B cell (primary cell): ENCODE measurements around the gene SRR. TPM values are rescaled to one million over a fixed set of nuclear protein-coding genes. Genes with fewer than 3 reads are reported as not detected.
"Not testable (repeated sequence)": the region's sequence is repeated elsewhere in the genome, so short reads cannot be mapped to it uniquely, and the experiment has no call there.

Experiments used
- ATAC-seq: fragments of 200-7000 bp; cut with Tn5 transposase; one replicate; pipeline ENCODE4 v1.10.0; 2021; ENCODE audit warnings: low read depth, mild to moderate bottlenecking, moderate number of reproducible peaks, moderate library complexity
- CTCF ChIA-PET: fragments of 350-600 bp; sonication (Branson Sonifier 250); formaldehyde crosslinking; loops from one replicate; lab custom pipeline; 2021; ENCODE audit warnings: antibody characterized with exemption, inconsistent platforms; lab: Charles Lee
- POLR2A ChIA-PET: fragments of 350-600 bp; sonication (Branson Sonifier 250); formaldehyde crosslinking; loops from one replicate; lab custom pipeline; 2021; ENCODE audit warnings: antibody characterized with exemption; lab: Charles Lee
- DNase-seq: peaks from one replicate; pipeline ENCODE4 v3.0.0; 2013
- H2AFZ ChIP-seq: 2 replicates; pipeline ENCODE4 v1.6.1; 2012; ENCODE audit warnings: mild to moderate bottlenecking, low read depth, low read length; ENCODE audit not compliant: insufficient read depth, poor library complexity, severe bottlenecking
- H3K27ac ChIP-seq, 2 donors: 1 replicate in 1 of 2; 2 replicates in 1 of 2; pipeline ENCODE4 v1.5.1; 2012 to 2013; ENCODE audit warnings: low read length in 2 of 2, mild to moderate bottlenecking in 2 of 2, moderate library complexity in 1 of 2
- H3K27me3 ChIP-seq, 4 experiments: fragments of 200-600 bp in 1 of 4; sonication (generic) in 1 of 4; replicated peaks in 1 of 4; 1 replicate in 2 of 4; 2 replicates in 2 of 4; pipeline versions ENCODE4 v1.6.1 to v1.7.0; 2013 to 2016; ENCODE audit warnings: low read length in 3 of 4, mild to moderate bottlenecking in 2 of 4, mixed read lengths in 1 of 4, moderate library complexity in 1 of 4; ENCODE audit not compliant: insufficient read depth in 4 of 4, control insufficient read depth in 3 of 4; ENCODE audit errors: control extremely low read depth in 1 of 4
- H3K36me3 ChIP-seq, 2 experiments: replicated peaks in 1 of 2; 1 replicate in 1 of 2; 2 replicates in 1 of 2; pipeline versions ENCODE4 v1.6.1 to v1.7.1; 2013; ENCODE audit warnings: low read length in 1 of 2; ENCODE audit not compliant: insufficient read depth in 2 of 2, control insufficient read depth in 1 of 2; ENCODE audit errors: control extremely low read depth in 1 of 2, extremely low read depth in 1 of 2
- H3K4me1 ChIP-seq, 2 donors: fragments of 200-600 bp in 1 of 2; sonication (generic) in 1 of 2; 1 replicate in 1 of 2; 2 replicates in 1 of 2; pipeline versions ENCODE4 v1.5.1 to v1.6.1; 2013 to 2017; ENCODE audit warnings: low read length in 2 of 2; ENCODE audit not compliant: control insufficient read depth in 2 of 2, insufficient read depth in 2 of 2
- H3K4me2 ChIP-seq: replicated peaks from 2 replicates; pipeline ENCODE3; 2012; ENCODE audit warnings: mild to moderate bottlenecking, low read depth, low read length; ENCODE audit not compliant: poor library complexity, severe bottlenecking
- H3K4me3 ChIP-seq, 5 experiments: fragments of 200-600 bp in 1 of 5; sonication (generic) in 1 of 5; 1 replicate in 3 of 5; 2 replicates in 2 of 5; pipeline versions ENCODE4 v1.5.1 to v1.7.0; 2011 to 2016; ENCODE audit warnings: low read length in 4 of 5, mild to moderate bottlenecking in 4 of 5, low read depth in 2 of 5, control low read depth in 1 of 5, moderate library complexity in 1 of 5; ENCODE audit not compliant: insufficient read depth in 1 of 5; ENCODE audit errors: control extremely low read depth in 1 of 5, extremely low read depth in 1 of 5
- H3K79me2 ChIP-seq: fragments of 200-600 bp; sonication (generic); one replicate; pipeline ENCODE4 v1.6.0; 2016; ENCODE audit warnings: low read length; ENCODE audit not compliant: control insufficient read depth, insufficient read depth
- H3K9ac ChIP-seq: fragments of 200-600 bp; sonication (generic); 2 replicates; pipeline ENCODE4 v1.6.1; 2017; ENCODE audit warnings: mild to moderate bottlenecking, low read length, moderate library complexity
- H3K9me3 ChIP-seq, 3 donors: one replicate each; pipeline versions ENCODE4 v1.6.1 to v1.7.1; 2013; ENCODE audit warnings: low read length in 2 of 3; ENCODE audit not compliant: control insufficient read depth in 2 of 3, insufficient read depth in 1 of 3; ENCODE audit errors: control extremely low read depth in 1 of 3
- H4K20me1 ChIP-seq: 2 replicates; pipeline ENCODE4 v1.6.0; 2012; ENCODE audit warnings: mild to moderate bottlenecking, low read length; ENCODE audit not compliant: insufficient read depth, control insufficient read depth, poor library complexity, severe bottlenecking
- H3K27ac Mint-ChIP-seq: one replicate; pipeline ENCODE4 v1.8.0; 2021; ENCODE audit warnings: mixed read lengths
- H3K27me3 Mint-ChIP-seq: one replicate; pipeline ENCODE4 v1.8.0; 2021; ENCODE audit warnings: mixed read lengths
- H3K4me1 Mint-ChIP-seq: one replicate; pipeline ENCODE4 v1.8.0; 2021; ENCODE audit warnings: mixed read lengths
- H3K4me3 Mint-ChIP-seq: one replicate; pipeline ENCODE4 v1.8.0; 2021; ENCODE audit warnings: mixed read lengths
- H3K9me3 Mint-ChIP-seq: one replicate; pipeline ENCODE4 v1.8.0; 2022; ENCODE audit warnings: mixed read lengths; ENCODE audit not compliant: insufficient read depth
- CTCF ChIP-seq: fragments of 200-600 bp; IDR thresholded peaks from one replicate; pipeline ENCODE4 v1.8.0; 2022; ENCODE audit warnings: antibody characterized with exemption, mild to moderate bottlenecking
- EZH2 ChIP-seq: IDR thresholded peaks from 2 replicates; pipeline ENCODE4 v1.6.1; 2012; ENCODE audit warnings: borderline replicate concordance, low read depth, mild to moderate bottlenecking, moderate library complexity, low read length; ENCODE audit not compliant: insufficient read depth, poor library complexity, severe bottlenecking
- WGBS: methylation state at CpG from one replicate; pipeline ENCODE4 v1.1.5; 2013; ENCODE audit warnings: missing lambda C conversion rate; ENCODE audit not compliant: insufficient coverage; 5-methylcytosine and 5-hydroxymethylcytosine counted together
- intact Hi-C: fragments of 100-400 bp; cut with micrococcal nuclease; formaldehyde crosslinking; loops from one replicate; pipeline ENCODE4 v1.10.0; 2022
- polyA minus RNA-seq: library from RNA; depleted of rRNA, polyadenylated mRNA; stranded (reverse); fragments of >200 nt; gene quantifications from 2 replicates; pipeline ENCODE4 v1.2.3, GENCODE V29; 2012
- polyA plus RNA-seq: library from polyadenylated mRNA; depleted of rRNA; stranded (reverse); fragments of >200 nt; gene quantifications from 2 replicates; pipeline ENCODE4 v1.2.3, GENCODE V29; 2012
- total RNA-seq, 2 donors: library from RNA; stranded (reverse); fragments of 120-200 nt in 1 of 2; gene quantifications; 1 replicate in 1 of 2; 2 replicates in 1 of 2; pipeline versions ENCODE4 v1.2.3 to v1.2.4, GENCODE V29; 2013 to 2022

SRR gene, protein sequence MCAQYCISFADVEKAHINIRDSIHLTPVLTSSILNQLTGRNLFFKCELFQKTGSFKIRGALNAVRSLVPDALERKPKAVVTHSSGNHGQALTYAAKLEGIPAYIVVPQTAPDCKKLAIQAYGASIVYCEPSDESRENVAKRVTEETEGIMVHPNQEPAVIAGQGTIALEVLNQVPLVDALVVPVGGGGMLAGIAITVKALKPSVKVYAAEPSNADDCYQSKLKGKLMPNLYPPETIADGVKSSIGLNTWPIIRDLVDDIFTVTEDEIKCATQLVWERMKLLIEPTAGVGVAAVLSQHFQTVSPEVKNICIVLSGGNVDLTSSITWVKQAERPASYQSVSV
- 5.1 and 10.1 TPM in 2 replicates for total RNA-seq
- 4.4 TPM for total RNA-seq (2013)
- 2.6 and 3.2 TPM in 2 replicates for polyA plus RNA-seq
- 4.0 and 6.4 TPM in 2 replicates for polyA minus RNA-seq

DNA sequence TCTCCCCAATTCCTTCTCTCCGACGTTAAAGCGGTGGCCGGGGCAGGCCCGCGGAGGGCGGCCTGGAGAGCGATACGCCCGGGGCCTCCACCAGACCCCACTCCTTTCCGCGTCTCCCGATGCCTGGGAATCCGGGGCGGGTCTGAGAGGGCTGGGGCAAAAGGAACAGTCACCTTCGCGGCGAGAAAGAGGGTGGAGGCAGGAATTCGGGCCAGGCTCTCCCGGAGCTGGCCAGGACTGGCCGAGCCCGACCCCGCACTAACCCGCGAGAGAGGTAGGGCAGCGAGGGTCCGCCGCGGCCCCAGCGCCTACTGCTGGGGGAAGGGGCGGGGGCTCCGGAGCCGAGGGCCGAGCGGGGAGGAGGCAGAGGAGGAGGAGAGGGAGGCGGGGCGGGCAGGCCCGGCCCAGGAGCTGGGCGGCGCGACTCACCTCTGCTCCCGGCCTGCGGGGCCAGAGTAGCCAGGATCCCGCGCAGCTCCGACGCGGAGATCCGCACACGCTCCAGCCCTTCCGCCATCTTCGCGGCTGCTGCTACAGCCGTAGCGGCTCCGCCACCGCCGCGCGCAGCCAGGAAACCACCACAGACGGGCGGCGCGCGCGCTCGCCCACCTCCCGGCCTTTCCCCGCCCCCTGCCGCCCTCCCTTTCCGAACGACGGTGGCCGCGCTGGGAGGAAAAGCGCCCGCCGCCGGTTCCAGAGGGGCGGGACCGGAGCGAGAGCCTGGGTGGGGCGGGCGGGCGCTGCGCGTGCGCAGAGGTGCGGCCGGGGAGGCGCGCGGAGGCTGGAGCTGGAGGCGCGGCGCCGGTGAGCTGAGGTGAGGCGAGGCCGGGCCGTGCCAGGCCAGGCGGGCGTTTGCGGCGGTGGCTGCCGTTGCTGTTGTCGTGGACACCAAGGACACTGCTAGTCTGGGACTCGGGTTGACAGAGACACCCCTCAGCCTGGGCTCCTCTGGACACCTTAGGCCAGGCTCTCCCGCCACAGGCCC, at the start of gene SRR, which contains the start of gene SMG6:
TSS of gene SRR (plus strand) at position 747 of the 985 bp plus-strand sequence. CDS start 11,611 bp downstream, outside the sequence.
TSS of gene SMG6 (minus strand) at position 582 of the 985 bp plus-strand sequence. CDS start at position 517, 65 bp downstream.
- CTCF ChIA-PET, result interaction anchor here (1.1 to 2.8 kb wide), 6 partner anchors 11 to 250 kb away, joined by 3 to 8 read pairs (median 6); partner anchors contain the start of gene HIC1
- ATAC-seq, result peak; percentile 89
- Histone ChIP-seq H3K36me3 (peaks cover 0 to 17% of the 10 kb centered on the region in 2 experiments), H2AFZ (peak within 1 kb of the TSS; percentile 85), H3K79me2 (peaks cover 54% of the 10 kb centered on the region), H3K4me3 (peak within 1 kb of the TSS; percentile 78 to 98 (median 95)), H4K20me1 (no peaks in the 10 kb centered on the region), H3K27ac (peak within 1 kb of the TSS; percentile 49 to 85), H3K9ac (peak within 1 kb of the TSS; percentile 89), H3K9me3 (no peaks in the 10 kb centered on the region), H3K4me2 (peak within 1 kb of the TSS; percentile 92), H3K27me3 (no peaks in the 10 kb centered on the region), H3K4me1 (peaks cover 6 to 19% of the 10 kb centered on the region in 2 donors)
- H3K4me3 Mint-ChIP-seq, result peak within 1 kb of the TSS; percentile 91
- H3K9me3 Mint-ChIP-seq, result no peaks in the 10 kb centered on the region
- peak within 1 kb of the TSS; percentile 85 for H3K27ac Mint-ChIP-seq
- H3K27me3 Mint-ChIP-seq, result no peaks in the 10 kb centered on the region
- DNase-seq, result peak; percentile 96
- intact Hi-C loops, result loop anchor here (1.0 to 5.0 kb wide), 3 partner anchors 33 to 209 kb away; partner anchors contain the start of genes METTL16 and TSR1
- POLR2A ChIA-PET, result interaction anchor here (0.6 kb wide), 1 partner anchor 465 kb away, joined by 5 read pairs; no protein-coding TSS in a partner anchor
- H3K4me1 Mint-ChIP-seq, result peaks cover 11% of the 10 kb centered on the region
- under 1% methylated on average over 107 of the region's 108 CpGs for WGBS
- TF ChIP-seq CTCF (no peak), EZH2 (no peak)

DNA sequence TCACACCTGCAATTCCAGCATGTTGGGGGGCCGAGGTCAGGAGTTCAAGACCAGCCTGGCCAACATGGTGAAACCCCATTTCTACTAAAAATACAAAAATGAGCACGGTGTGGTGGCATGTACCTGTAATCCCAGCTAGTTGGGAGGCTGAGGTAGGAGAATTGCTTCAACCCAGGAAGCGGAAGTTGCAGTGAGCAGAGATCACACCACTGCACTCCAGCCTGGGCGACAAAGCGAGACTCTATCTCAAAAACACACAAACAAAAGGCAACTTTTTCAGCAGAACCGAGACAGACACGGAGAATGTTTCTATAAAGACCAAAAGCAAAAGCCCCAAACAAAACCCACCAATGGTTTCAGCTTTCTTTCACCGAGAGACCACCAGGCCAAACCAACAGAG, 44.9 kb upstream of the SRR start:
- H3K4me1 ChIP-seq, result peaks cover 0 to 12% of the 10 kb centered on the region in 2 donors
- intact Hi-C loops, H3K27me3 ChIP-seq, DNase-seq, H3K27me3 Mint-ChIP-seq, ATAC-seq, H3K27ac ChIP-seq, H3K27ac Mint-ChIP-seq, H4K20me1 ChIP-seq, H3K9me3 Mint-ChIP-seq, H2AFZ ChIP-seq, H3K4me3 ChIP-seq, H3K9ac ChIP-seq, H3K4me3 Mint-ChIP-seq, H3K4me2 ChIP-seq, H3K9me3 ChIP-seq: not testable (repeated sequence)
- CTCF ChIA-PET, result interaction anchor here (1.8 kb wide), 1 partner anchor 13 kb away, joined by 8 read pairs; no protein-coding TSS in a partner anchor
- peaks cover 27% of the 10 kb centered on the region for H3K79me2 ChIP-seq
- POLR2A ChIA-PET, result interaction anchor here (0.6 to 0.7 kb wide), 4 partner anchors 8 to 215 kb away, joined by 3 to 10 read pairs (median 6); no protein-coding TSS in a partner anchor
- H3K4me1 Mint-ChIP-seq, result peaks cover 14% of the 10 kb centered on the region
- 95% methylated on average over 4 of the region's 8 CpGs for WGBS
- H3K36me3 ChIP-seq, result peaks cover 3 to 15% of the 10 kb centered on the region in 2 experiments
